GM20431 (cell line): ENCODE results near the gene DOCK2.
"Not testable (repeated sequence)": the region's sequence is repeated elsewhere in the genome, so short reads cannot be mapped to it uniquely, and the experiment has no call there.

Source experiments
- in situ Hi-C: fragments of 300-500 bp; cut with MseI, MboI; formaldehyde crosslinking; loops from one replicate; pipeline ENCODE4 v1.15.0; 2020; ENCODE audit warnings: low sequenced_read_pairs; ENCODE audit not compliant: unreplicated experiment

DOCK2 gene

DNA sequence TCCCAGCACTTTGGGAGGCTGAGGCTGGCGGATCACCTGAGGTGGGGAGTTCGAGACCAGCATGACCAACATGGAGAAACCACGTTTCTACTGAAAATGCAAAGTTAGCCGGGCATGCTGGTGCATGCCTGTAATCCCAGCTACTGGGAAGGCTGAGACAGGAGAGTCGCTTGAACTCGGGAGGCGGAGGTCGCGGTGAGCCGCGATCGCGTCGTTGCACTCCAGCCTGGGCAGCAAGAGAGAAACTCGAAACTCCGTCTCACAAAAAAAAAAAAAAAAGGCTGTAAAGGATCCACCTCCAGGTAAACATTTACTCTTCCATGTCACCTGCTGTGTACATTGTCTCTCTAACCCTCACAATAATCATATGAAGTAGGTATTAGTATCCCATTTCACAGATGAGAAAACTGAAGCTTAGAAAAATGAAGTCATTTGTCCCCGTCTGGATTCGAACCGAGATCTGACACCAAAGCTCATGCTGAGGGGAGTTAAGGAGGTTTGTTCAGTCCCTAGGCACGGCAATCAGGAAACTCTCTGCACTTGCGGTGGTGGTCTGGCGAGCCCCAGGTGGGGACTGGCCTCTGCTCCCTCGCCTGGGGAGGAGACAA is 494 bp upstream of the DOCK2 start:
- in situ Hi-C loops: no loop called here

GRCh38 chr5:169637549-169638121 is 560 bp downstream of the DOCK2 start:
- in situ Hi-C loops: no loop called here

DNA sequence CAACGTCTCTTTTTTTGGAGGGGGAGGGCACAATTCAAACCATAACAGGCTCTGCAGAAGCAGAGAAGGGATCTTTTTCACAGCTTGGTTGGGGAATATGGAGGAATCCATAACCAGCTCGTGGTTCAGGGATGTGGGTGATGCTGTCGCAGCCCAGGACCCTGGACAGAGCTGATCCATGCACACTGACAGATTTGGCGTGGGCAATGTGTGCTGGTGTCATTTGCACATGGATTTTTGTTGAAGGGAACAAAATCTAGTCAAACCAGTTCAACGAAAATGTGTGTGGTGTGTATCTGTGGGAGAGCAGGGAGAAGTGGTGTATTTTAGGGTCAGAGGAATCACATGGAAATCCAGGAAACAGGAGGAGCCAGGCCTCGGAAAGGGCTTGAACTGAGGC is 4.2 kb downstream of the DOCK2 start:
- in situ Hi-C loops: no loop called here

- in situ Hi-C loops: no loop called here
Measured at GRCh38 chr5:169646856-169647255, 9.8 kb downstream of the DOCK2 start.

- in situ Hi-C loops: no loop called here
Measured at GRCh38 chr5:169647566-169647965, 10.5 kb downstream of the DOCK2 start.

DNA sequence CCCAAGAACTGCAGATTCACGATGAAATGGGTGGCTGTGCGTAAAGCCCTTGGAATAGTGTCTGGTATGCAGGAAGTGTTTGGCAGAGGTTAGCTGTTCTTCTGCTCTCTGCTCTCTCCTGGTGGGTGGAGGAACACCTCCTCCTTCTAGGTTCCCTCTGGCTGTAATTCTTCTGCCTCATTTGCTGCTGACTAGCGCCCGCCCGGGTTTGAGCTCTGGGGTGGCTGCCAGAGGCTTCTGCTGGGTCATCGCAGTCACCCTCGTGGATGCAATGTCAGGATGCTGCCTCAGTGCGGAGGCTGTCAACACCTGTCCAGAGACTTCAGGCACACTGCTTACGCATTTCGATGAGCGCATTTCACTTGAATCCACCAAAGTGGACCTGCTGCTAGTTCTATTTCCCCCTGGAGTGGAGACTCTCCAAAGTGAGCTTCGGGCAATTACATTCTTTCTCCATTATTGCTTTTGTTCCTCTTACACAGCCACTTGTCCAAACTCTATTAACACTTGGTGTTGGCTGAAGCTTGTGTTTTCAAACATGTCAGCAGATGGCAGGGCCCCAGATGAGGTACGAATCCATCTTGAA is 11.7 kb downstream of the DOCK2 start:
- in situ Hi-C loops: no loop called here

- in situ Hi-C loops: no loop called here
Measured at GRCh38 chr5:169649486-169649885, 12.4 kb downstream of the DOCK2 start.

DNA sequence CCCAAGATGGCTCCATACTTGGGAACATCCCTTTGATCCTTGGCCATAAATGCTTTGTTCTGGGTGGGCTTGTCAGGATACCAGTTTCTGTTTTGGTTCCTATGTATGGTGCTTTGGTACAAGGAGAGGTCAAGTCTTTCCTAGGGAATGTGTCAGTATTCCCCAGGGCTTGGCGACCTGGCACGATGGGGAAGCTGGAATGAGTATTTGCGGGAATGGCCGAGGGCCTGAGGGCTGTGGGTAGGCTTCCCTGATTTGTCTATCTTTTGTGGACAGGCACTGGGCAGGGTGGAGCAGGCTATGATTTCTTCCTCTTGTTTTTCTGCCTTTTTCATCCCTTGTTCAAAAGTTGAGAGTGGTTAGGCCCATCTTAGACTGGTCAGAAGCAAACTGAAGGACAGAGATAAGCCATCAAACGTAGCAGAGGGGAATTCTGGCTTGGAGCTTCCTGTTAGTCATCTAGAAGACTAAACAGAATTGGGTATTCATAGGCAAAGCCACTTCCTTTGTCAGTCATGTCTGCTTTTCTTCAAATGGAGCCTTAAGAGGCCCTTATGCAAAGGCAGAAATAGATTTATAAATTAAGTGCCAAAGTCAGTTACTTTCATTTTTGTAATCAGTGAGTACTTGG is 13.7 kb downstream of the DOCK2 start:
- in situ Hi-C loops: no loop called here

- in situ Hi-C loops: no loop called here
Measured at GRCh38 chr5:169651526-169651925, 14.5 kb downstream of the DOCK2 start.

DNA sequence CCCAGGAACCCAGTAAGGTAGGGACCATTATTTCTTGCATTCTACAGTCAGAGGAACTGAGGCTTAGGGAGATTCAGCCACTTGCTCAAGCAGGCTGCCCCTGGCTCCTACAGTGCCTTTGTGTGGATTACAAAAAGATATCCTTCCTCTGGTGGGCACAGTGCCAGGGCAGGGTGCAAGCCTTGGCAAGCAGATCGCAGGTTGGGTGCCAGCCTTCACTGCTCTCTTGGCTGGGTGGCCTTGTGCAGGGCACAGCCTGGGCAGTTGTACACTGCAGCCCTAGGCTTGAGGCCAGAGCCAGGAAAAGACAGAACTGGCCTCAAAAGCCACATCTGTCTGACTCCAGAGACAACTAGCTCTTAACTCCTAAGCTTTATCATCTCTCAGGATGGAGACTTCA is 15.0 kb downstream of the DOCK2 start:
- in situ Hi-C loops: no loop called here

DNA sequence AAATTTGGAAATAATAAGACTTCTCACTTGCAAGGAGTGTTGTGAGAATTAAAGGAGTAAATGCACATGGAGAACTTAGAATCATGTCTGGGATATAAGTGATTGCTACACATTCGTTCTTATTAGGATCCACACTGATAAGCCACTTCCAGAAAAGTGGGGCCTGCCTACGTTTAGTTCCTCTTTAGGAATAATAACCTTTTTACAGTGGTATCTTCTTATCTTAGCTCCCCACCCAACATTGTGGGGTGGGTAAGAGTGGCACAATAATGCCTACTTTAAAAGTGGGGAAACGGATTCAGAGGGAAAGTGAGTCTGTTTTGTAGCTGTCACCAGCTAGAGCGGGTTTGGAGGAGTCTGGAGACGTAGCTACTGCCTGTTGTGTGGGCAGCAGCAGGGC is 16.0 kb downstream of the DOCK2 start:
- in situ Hi-C loops: no loop called here

- in situ Hi-C loops: no loop called here
Measured at GRCh38 chr5:169655353-169655752, 18.3 kb downstream of the DOCK2 start.

DNA sequence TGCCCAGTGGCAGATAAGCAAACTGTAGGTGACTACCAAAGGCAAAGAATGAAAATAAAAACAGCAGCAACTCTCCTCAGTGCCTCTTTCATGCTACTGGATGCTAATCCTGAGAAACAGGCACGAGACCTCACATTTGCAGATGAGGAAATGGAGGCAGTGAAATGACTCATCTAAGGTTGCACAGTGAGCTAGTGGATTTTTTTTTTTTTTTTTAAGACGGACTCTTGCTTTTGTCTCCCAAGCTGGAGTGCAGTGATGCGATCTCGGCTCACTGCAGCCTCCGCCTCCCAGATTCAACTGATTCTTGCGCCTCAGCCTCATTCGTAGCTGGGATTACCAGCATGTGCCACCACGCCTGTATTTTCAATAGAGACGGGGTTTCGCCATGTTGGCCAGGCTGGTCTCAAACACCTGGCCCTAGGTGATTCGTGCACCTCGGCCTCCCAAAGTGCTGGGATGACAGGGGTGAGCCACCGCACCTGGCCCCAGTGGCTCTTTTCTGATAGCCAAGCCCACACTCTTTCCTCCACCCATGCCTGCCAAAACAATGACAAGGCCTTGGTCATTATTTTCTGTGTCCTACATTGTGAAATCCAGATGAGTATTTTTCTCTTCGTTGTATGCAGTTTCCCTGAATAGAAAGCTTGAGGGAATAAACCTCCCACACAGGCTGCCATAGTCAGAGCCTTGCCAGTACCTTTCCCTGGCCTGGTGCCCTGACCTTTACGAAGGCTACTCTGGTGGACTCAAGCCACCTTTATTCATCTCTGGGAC is 19.2 kb downstream of the DOCK2 start:
- in situ Hi-C loops: no loop called here

- in situ Hi-C loops: no loop called here
Measured at GRCh38 chr5:169657127-169657526, 20.1 kb downstream of the DOCK2 start.

DNA sequence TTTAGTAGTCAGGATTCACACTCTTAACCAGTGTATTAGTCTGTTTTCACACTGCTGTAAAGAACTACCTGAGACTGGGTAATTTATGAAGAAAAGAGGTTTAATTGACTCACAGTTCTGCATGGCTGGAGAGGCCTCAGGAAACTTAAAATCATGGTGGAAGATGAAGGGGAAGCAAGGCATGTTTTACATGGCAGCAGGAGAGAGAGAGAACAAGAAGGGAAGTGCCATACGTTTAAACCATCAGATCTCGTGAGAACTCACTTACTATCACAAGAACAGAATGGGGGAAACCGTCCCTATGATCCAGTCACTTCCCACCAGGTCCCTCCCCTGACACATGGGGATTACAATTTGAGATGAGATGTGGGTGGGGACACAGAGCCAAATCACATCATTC is 25.4 kb downstream of the DOCK2 start:
- in situ Hi-C loops: not testable (repeated sequence)

DNA sequence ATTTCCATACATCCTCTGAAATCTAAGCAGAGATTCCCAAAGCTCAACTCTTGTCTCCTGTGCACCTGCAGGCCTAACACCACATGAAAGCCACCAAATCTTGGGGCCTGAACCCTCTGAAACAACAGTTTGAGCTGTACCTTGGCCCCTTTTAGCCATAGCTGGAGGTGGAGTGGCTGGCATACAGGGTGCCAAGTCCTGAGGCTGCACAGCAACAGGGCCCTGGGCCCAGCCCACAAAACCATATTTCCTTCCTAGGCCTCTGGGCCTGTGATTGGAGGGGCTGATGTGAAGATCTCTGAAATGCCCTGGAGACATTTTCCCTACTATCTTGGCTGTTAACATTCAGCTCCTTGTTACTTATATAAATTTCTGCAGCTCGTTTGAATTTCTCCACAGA is 26.5 kb downstream of the DOCK2 start:
- in situ Hi-C loops: no loop called here

- in situ Hi-C loops: no loop called here
Measured at GRCh38 chr5:169666365-169666764, 29.3 kb downstream of the DOCK2 start.

GRCh38 chr5:169667896-169668674 is 31.0 kb downstream of the DOCK2 start:
- in situ Hi-C loops: no loop called here

- in situ Hi-C loops: no loop called here
Measured at GRCh38 chr5:169668732-169669131, 31.7 kb downstream of the DOCK2 start.
